VCaP (cell line): ENCODE data around the gene PCDH7.

Source experiments
- H3K27ac ChIP-seq: fragments of 450-650 bp; 2 replicates; pipeline ENCODE4 v1.5.1; 2017
- CTCF ChIP-seq: fragments of 450-650 bp; conservative IDR thresholded peaks from 2 replicates; pipeline ENCODE4 v1.5.1; 2017; ENCODE audit warnings: mild to moderate bottlenecking, moderate library complexity

PCDH7 gene

DNA sequence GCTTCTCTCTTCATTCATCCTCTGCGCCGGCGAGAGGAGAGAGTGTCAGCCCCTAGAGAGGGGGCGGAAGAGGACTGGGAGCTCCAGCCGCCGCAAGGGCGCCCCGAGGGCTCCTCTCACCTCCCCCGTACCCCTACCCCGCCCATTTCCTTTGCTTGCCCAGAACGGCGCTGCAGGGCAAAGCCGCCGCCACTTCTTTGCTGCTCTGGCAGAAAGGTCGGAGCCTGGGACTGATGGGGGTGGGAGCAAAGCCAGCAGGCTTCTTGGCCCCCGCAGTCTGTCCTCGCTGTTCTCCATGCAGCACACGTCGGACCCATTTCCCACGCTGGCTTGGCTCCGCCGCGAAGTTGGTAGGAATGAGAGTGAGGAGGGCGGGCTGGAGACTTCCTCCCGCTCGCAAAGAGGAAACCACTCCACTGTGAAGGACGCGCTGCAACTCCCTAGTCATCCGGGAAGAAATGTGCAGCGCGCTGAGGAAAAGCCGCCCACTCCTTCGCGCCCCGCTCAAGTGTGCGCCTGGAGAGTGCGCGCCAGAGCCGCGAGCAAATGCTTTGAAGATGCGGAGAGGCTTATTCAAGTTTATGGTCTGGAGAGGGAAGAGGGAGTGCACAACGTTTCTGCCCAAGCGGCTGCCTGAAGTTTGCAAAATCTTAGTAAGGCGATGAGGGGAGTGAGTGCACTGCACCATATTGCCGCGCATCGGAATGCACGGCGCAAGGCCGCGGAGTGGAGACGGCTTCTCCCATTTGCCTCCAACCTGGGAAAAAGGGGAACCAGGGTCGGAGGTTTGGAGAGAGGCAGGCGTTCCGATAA is 2.8 kb upstream of the PCDH7 start:
- no peak overlapping the region for H3K27ac ChIP-seq
- no peak for TF ChIP-seq CTCF

DNA sequence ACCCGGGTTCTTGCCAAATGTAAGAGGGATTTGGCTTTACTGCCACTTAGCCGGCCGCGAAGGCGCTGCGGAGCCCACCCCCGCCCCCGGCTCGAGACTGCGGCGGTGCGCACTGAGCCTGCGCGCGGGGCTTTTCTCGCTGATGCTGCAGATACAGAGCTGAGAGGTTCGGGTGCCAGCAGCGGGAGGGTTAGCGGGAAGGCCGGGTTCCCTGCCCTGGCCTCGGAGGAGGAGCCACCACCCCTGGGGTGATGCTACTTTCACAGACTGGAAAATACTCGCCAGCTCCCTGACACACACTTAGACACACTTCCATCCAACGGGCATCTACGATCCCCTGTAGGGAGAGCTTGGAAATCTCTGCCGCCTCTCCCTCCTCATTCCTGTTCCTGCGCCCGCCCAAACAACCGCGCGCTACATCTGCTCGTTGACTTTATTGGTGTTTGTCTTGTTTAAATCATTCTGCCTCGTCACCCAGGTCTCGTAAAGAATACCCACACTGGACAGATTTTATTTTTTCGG is 2.1 kb upstream of the PCDH7 start:
- TF ChIP-seq CTCF = no peak
- no peak overlapping the region for H3K27ac ChIP-seq

- TF ChIP-seq CTCF = no peak
- no peak overlapping the region for H3K27ac ChIP-seq
Observed at GRCh38 chr4:30718641-30719453, 1.3 kb upstream of the PCDH7 start.

DNA sequence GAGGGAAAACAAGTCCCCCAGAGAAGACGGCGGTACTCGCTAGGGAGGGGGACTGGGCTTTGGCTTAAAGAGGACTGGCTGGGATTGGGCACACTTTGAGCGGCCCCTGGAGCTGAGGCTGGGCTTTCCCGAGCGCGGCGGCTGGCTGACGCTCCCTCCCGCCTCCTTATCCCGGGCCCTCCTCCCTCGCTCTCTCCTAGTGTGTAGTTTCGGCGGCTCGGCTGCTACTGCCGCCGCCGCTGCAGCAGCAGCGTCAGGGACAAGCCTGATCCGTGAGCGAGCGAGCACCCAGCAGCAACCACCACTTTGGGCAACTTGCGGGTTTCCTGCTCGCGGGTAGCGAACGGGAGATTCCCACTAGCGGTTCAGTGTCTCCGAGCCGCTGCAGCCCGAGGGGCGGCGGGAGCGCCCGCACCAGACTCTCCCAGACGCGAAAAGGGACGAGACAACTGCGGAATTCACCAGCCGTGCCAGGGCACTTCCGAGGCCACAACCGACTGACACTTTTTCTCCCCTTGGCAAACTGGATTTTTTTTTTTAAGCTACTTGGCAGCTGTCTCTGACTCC is 632 bp upstream of the PCDH7 start:
- H3K27ac ChIP-seq = no peak overlapping the region

DNA sequence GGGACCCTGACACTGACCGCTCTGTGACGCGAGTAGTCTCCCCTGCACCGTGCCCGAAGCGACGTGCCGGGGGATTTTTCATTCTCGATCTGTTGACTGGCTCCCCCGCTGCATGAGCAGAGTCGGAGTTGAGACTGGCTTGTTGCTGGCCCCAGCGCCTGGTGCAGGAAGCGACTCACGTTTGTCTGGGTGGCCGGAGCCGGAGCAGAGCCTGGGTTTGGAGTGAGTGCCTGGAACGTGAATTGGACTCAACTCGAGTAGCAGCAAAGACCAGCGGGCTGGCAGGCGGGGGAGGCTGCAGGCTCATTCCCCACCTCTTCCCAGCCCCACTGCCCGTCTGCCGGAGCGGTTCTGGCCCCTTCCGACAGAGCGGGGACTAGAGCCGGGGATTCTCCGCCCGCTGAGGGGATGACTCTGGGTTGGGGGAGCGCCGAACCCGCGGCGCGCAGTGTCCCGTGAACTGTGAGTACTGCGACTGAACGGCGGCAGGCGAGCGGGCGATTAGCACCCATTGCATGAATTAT is 554 bp downstream of the PCDH7 start:
- no peak overlapping the region for H3K27ac ChIP-seq
- TF ChIP-seq CTCF = no peak

More for the DNA sequence above, 632 bp upstream of the PCDH7 start:
- TF ChIP-seq CTCF = no peak

DNA sequence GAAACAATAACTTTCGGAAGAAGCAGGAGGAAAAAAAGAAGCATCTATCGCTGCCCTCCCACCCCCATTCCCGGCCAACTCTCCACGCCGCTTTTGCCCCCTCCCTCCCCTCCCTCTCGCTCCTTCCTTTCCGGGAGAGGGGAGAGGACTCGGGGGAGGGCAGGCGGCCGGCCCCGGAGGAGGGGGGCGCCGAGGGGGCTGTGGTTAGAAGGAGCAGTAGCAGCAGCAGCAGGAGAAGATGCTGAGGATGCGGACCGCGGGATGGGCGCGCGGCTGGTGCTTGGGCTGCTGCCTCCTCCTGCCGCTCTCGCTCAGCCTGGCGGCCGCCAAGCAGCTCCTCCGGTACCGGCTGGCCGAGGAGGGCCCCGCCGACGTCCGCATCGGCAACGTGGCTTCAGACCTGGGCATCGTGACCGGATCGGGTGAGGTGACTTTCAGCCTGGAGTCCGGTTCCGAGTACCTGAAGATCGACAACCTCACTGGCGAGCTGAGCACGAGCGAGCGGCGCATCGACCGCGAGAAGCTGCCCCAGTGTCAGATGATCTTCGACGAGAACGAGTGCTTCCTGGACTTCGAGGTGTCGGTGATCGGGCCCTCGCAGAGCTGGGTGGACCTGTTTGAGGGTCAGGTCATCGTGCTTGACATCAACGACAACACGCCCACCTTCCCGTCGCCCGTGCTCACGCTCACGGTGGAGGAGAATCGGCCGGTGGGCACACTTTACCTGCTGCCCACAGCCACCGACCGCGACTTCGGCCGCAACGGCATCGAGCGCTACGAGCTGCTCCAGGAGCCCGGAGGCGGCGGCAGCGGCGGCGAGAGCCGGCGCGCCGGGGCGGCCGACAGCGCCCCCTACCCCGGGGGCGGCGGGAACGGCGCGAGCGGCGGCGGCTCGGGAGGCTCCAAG is 1.3 kb downstream of the PCDH7 start:
- no peak for TF ChIP-seq CTCF
- H3K27ac ChIP-seq = no peak overlapping the region
